ENCODE data around the gene CLEC14A. TPM values are rescaled to one million over a fixed set of nuclear protein-coding genes. Genes with fewer than 3 reads are reported as not detected.

The CLEC14A gene
- total RNA-seq, 1 donor from 2014 or later, result 192 TPM

DNA sequence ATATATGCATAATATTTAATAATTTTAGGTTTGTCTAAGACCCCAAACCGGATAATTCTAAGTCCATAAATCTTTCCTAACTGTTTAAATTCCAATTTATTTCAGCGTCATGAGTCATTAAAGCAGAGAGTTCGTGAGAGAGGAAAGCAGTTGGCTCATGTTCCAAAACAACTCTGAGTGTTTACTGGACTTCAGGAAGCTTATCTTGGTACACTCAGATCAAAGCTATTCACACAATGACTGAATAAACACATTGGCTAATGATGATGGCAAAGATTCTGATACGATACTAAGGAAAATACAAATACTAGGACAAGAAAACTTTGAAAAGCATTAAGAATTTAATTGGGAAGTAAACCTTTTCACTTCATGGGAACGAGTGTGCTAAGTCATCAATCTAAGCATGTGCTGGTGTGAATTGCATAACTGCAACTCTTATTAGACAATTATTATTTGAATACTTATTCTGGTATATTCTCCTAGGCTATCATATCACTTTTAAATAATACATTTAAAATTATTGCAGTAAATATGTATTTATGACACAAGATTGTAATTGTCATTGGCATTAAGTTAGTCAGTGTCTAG, 34.8 kb upstream of the CLEC14A start:
- no peaks in the 10 kb centered on the region for H3K9me3 ChIP-seq
- DNase-seq (ENCODE audit: low spot score in 2 of 2), result no peak
- no peaks in the 10 kb centered on the region for H3K36me3 ChIP-seq
- TF ChIP-seq, protein P1, sequence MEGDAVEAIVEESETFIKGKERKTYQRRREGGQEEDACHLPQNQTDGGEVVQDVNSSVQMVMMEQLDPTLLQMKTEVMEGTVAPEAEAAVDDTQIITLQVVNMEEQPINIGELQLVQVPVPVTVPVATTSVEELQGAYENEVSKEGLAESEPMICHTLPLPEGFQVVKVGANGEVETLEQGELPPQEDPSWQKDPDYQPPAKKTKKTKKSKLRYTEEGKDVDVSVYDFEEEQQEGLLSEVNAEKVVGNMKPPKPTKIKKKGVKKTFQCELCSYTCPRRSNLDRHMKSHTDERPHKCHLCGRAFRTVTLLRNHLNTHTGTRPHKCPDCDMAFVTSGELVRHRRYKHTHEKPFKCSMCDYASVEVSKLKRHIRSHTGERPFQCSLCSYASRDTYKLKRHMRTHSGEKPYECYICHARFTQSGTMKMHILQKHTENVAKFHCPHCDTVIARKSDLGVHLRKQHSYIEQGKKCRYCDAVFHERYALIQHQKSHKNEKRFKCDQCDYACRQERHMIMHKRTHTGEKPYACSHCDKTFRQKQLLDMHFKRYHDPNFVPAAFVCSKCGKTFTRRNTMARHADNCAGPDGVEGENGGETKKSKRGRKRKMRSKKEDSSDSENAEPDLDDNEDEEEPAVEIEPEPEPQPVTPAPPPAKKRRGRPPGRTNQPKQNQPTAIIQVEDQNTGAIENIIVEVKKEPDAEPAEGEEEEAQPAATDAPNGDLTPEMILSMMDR (IDR thresholded peaks at IDR 0.05), result no peak
- intact Hi-C loops (cut with DNase I), result no loop called here
- H3K27ac ChIP-seq, result no peak overlapping the region
- peaks cover 0 to 4% of the 10 kb centered on the region in 2 donors for H3K4me1 ChIP-seq
- H3K4me3 ChIP-seq, result no peak overlapping the region
- no peaks in the 10 kb centered on the region for H3K27me3 ChIP-seq

DNA sequence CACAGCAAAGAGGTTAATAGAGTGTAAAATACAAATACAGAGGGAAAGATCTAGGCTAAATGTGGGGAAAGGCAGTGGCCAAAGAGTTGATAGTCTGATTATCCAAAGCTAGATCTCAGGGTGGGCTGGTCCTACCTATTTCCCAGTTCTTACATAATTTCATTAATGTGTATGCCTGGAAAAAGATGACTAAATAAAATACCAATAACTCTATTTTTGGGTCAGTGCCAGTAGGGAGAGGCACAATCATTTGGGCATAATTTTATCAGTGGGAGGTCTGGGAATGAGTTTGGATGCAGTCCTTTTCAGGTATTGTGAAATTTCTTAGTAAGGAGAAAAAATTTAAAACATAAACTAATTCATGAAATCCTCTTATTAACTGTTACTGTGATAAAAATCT, 30.6 kb upstream of the CLEC14A start:
- DNase-seq (ENCODE audit: low spot score in 2 of 2), result no peak
- Histone ChIP-seq H3K27me3 (no peaks in the 10 kb centered on the region), H3K27ac (no peak overlapping the region), H3K4me1 (peaks cover 0 to 4% of the 10 kb centered on the region in 2 donors), H3K4me3 (no peak overlapping the region), H3K9me3 (no peaks in the 10 kb centered on the region), H3K36me3 (no peaks in the 10 kb centered on the region)
- TF ChIP-seq, protein P1 (IDR thresholded peaks at IDR 0.05), result no peak
- intact Hi-C loops (cut with DNase I), result no loop called here

DNA sequence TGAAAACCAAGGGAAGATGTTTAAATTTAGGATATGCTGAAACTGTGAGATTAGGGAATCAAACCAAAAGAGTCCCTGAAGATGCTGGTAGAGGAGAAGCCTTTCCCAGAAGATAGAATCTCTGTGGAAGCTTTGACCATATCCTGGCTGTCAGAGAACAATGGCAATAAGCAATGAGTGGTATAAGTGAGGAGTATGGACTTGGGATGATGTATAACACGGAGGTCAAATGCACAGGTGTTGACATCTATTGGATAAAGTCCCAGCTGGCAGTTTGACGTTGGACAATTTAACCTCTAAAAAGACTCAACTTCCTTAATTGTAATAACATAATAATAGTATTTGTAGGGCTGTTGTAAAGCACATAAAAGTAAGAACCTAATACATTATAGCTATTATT, 30.1 kb upstream of the CLEC14A start:
- TF ChIP-seq, protein P1 (IDR thresholded peaks at IDR 0.05), result no peak
- H3K27ac ChIP-seq, result no peak overlapping the region
- H3K9me3 ChIP-seq, result no peaks in the 10 kb centered on the region
- H3K4me1 ChIP-seq, result peaks cover 0 to under 1% of the 10 kb centered on the region in 2 donors
- H3K4me3 ChIP-seq, result no peak overlapping the region
- intact Hi-C loops (cut with DNase I), result no loop called here
- H3K36me3 ChIP-seq, result no peaks in the 10 kb centered on the region
- DNase-seq (ENCODE audit: low spot score in 2 of 2), result no peak
- no peaks in the 10 kb centered on the region for H3K27me3 ChIP-seq

DNA sequence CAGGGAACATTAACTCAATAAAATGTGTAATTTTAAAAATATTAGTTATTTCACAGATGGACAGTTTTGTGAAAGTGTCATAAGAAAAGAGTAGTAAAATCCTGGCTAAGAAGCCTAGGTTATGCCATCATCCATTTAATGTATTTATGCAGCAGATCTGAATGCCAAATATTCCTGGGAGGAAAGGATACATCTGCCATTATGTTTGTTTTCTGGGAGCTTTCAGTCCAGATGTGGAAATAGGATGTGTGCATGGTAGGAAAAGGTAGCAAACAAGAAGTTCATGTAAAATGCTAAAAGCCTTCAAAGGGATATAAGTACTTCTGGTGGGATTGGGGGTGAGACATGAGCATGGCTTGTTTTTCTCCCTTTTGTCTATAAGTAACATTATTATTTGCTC, 27.0 kb upstream of the CLEC14A start:
- TF ChIP-seq, protein P1 (IDR thresholded peaks at IDR 0.05), result no peak

DNA sequence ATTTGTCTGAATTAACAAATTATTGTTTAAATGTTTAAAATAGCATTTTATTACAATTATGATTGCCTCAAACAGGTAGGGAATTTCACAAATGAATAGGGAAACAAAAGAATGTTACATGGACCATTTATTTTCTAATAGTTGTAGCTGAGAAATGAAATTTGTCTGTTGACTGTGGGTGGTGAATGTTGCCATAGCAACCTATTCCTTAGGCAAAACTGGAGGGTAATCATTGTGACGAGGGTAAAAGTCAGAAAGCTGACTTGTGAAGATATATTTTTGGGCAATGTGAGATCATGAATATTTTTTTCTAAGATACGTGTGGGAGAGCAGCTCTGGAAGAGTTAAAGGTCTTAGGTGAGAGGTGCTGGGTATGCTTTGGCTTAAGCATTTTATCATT, 24.2 kb upstream of the CLEC14A start:
- intact Hi-C loops (cut with DNase I), result no loop called here

More for the DNA sequence above, 27.0 kb upstream of the CLEC14A start:
- H3K4me1 ChIP-seq, result no peaks in the 10 kb centered on the region
- H3K27me3 ChIP-seq, result no peaks in the 10 kb centered on the region
- no peaks in the 10 kb centered on the region for H3K36me3 ChIP-seq
- H3K27ac ChIP-seq, result no peak overlapping the region
- no peak overlapping the region for H3K4me3 ChIP-seq
- no peaks in the 10 kb centered on the region for H3K9me3 ChIP-seq
- no peak for DNase-seq (ENCODE audit: low spot score in 2 of 2)
- intact Hi-C loops (cut with DNase I), result no loop called here

More for the DNA sequence above, 24.2 kb upstream of the CLEC14A start:
- Histone ChIP-seq H3K4me1 (no peaks in the 10 kb centered on the region), H3K9me3 (no peaks in the 10 kb centered on the region), H3K27me3 (no peaks in the 10 kb centered on the region), H3K4me3 (no peak overlapping the region), H3K27ac (no peak overlapping the region), H3K36me3 (no peaks in the 10 kb centered on the region)
- DNase-seq (ENCODE audit: low spot score in 2 of 2), result no peak
- TF ChIP-seq, protein P1 (IDR thresholded peaks at IDR 0.05), result no peak

All from ascending aorta (tissue), 2 donors.